HEK293 (cell line): Measurements from ENCODE around the gene RCSD1.

Experiments used
- BCL11B ChIP-seq: fragments of 450-650 bp; formaldehyde crosslinking; IDR thresholded peaks from 2 replicates; pipeline ENCODE4 v1.5.1; 2016; ENCODE audit warnings: low read depth, missing biosample characterization, missing genetic modification characterization
- GFI1B ChIP-seq: fragments of 450-650 bp; formaldehyde crosslinking; IDR thresholded peaks from 2 replicates; pipeline ENCODE4 v1.5.1; 2016; ENCODE audit warnings: missing biosample characterization, missing genetic modification characterization
- GLIS1 ChIP-seq: fragments of 450-650 bp; formaldehyde crosslinking; IDR thresholded peaks from 2 replicates; pipeline ENCODE4 v1.5.1; 2016; ENCODE audit warnings: missing biosample characterization, missing genetic modification characterization
- GLIS2 ChIP-seq: fragments of 450-650 bp; formaldehyde crosslinking; IDR thresholded peaks from 2 replicates; pipeline ENCODE4 v1.5.1; 2016; ENCODE audit warnings: missing biosample characterization, missing genetic modification characterization
- HOXA7 ChIP-seq: sonication (generic); formaldehyde crosslinking; IDR thresholded peaks from 2 replicates; pipeline ENCODE4 v1.8.1; 2022; ENCODE audit warnings: missing genetic modification reagents, borderline replicate concordance
- IKZF3 ChIP-seq: fragments of 450-650 bp; IDR thresholded peaks from 2 replicates; pipeline ENCODE4 v1.5.0; 2018; ENCODE audit warnings: missing biosample characterization, mild to moderate bottlenecking, missing genetic modification characterization, moderate library complexity
- KLF16 ChIP-seq: fragments of 450-650 bp; formaldehyde crosslinking; IDR thresholded peaks from 2 replicates; pipeline ENCODE4 v1.5.1; 2017; ENCODE audit warnings: missing biosample characterization, missing genetic modification characterization
- KLF8 ChIP-seq: fragments of 450-650 bp; formaldehyde crosslinking; IDR thresholded peaks from 2 replicates; pipeline ENCODE4 v1.5.1; 2016; ENCODE audit warnings: missing biosample characterization, missing genetic modification characterization
- KLF9 ChIP-seq: fragments of 450-650 bp; formaldehyde crosslinking; IDR thresholded peaks from 2 replicates; pipeline ENCODE4 v1.5.1; 2016; ENCODE audit warnings: missing biosample characterization, missing genetic modification characterization, low read depth
- MEIS1 ChIP-seq: sonication (generic); formaldehyde crosslinking; IDR thresholded peaks from 2 replicates; pipeline ENCODE4 v1.8.1; 2022; ENCODE audit warnings: missing genetic modification reagents, mild to moderate bottlenecking, borderline replicate concordance
- TCF7L2 ChIP-seq: IDR thresholded peaks from 2 replicates; pipeline ENCODE4 v1.6.1; 2011; ENCODE audit warnings: low read depth, mild to moderate bottlenecking, inconsistent platforms, low read length, moderate library complexity, borderline replicate concordance
- YY1 ChIP-seq: fragments of 450-650 bp; formaldehyde crosslinking; IDR thresholded peaks from 2 replicates; pipeline ENCODE4 v1.5.1; 2018; ENCODE audit warnings: missing biosample characterization, missing genetic modification characterization
- ZBTB20 ChIP-seq: fragments of 450-650 bp; formaldehyde crosslinking; IDR thresholded peaks from 2 replicates; pipeline ENCODE4 v1.5.1; 2016; ENCODE audit warnings: missing biosample characterization, missing genetic modification characterization
- ZBTB48 ChIP-seq: fragments of 450-650 bp; formaldehyde crosslinking; IDR thresholded peaks from 2 replicates; pipeline ENCODE4 v1.5.1; 2016; ENCODE audit warnings: missing biosample characterization, missing genetic modification characterization
- ZFP37 ChIP-seq: fragments of 450-650 bp; formaldehyde crosslinking; IDR thresholded peaks from 2 replicates; pipeline ENCODE4 v1.5.1; 2016; ENCODE audit warnings: missing biosample characterization, missing genetic modification characterization
- ZNF132 ChIP-seq: fragments of 450-650 bp; formaldehyde crosslinking; IDR thresholded peaks from 2 replicates; pipeline ENCODE4 v1.5.1; 2017; ENCODE audit warnings: missing biosample characterization, missing genetic modification characterization, borderline replicate concordance
- ZNF202 ChIP-seq: fragments of 450-650 bp; formaldehyde crosslinking; IDR thresholded peaks from 2 replicates; pipeline ENCODE4 v1.5.1; 2016; ENCODE audit warnings: missing biosample characterization, missing genetic modification characterization, borderline replicate concordance
- ZNF221 ChIP-seq: fragments of 450-650 bp; formaldehyde crosslinking; IDR thresholded peaks from 2 replicates; pipeline ENCODE4 v1.5.1; 2017; ENCODE audit warnings: missing biosample characterization, missing genetic modification characterization, borderline replicate concordance
- ZNF248 ChIP-seq: fragments of 450-650 bp; formaldehyde crosslinking; IDR thresholded peaks from 2 replicates; pipeline ENCODE4 v1.5.1; 2017; ENCODE audit warnings: missing biosample characterization, missing genetic modification characterization
- ZNF292 ChIP-seq: fragments of 450-650 bp; formaldehyde crosslinking; IDR thresholded peaks from 2 replicates; pipeline ENCODE4 v1.5.1; 2016; ENCODE audit warnings: low read depth, missing biosample characterization, missing genetic modification characterization, borderline replicate concordance
- ZNF324 ChIP-seq: fragments of 450-650 bp; formaldehyde crosslinking; IDR thresholded peaks from 2 replicates; pipeline ENCODE4 v1.5.1; 2016; ENCODE audit warnings: missing biosample characterization, missing genetic modification characterization
- ZNF354C ChIP-seq: fragments of 450-650 bp; formaldehyde crosslinking; IDR thresholded peaks from 2 replicates; pipeline ENCODE4 v1.5.1; 2016; ENCODE audit warnings: missing biosample characterization, missing genetic modification characterization, low read depth, borderline replicate concordance
- ZNF548 ChIP-seq: fragments of 450-650 bp; formaldehyde crosslinking; IDR thresholded peaks from 2 replicates; pipeline ENCODE4 v1.5.1; 2016; ENCODE audit warnings: missing biosample characterization, missing genetic modification characterization
- ZNF558 ChIP-seq: fragments of 450-650 bp; formaldehyde crosslinking; IDR thresholded peaks from 2 replicates; pipeline ENCODE4 v1.5.1; 2016; ENCODE audit warnings: missing biosample characterization, missing genetic modification characterization
- ZNF610 ChIP-seq: fragments of 450-650 bp; formaldehyde crosslinking; IDR thresholded peaks from 2 replicates; pipeline ENCODE4 v1.5.1; 2016; ENCODE audit warnings: missing biosample characterization, missing genetic modification characterization, borderline replicate concordance
- ZNF76 ChIP-seq: fragments of 450-650 bp; formaldehyde crosslinking; IDR thresholded peaks from 2 replicates; pipeline ENCODE4; 2016; ENCODE audit warnings: low read depth, missing biosample characterization, missing genetic modification characterization, borderline replicate concordance
- ZNF777 ChIP-seq: fragments of 450-650 bp; formaldehyde crosslinking; IDR thresholded peaks from 2 replicates; pipeline ENCODE4 v1.5.1; 2017; ENCODE audit warnings: missing biosample characterization, missing genetic modification characterization, borderline replicate concordance
- ZNF785 ChIP-seq: fragments of 450-650 bp; formaldehyde crosslinking; IDR thresholded peaks from 2 replicates; pipeline ENCODE4 v1.5.1; 2016; ENCODE audit warnings: missing biosample characterization, missing genetic modification characterization
- ZNF843 ChIP-seq: fragments of 450-650 bp; formaldehyde crosslinking; IDR thresholded peaks from 2 replicates; pipeline ENCODE4 v1.5.1; 2016; ENCODE audit warnings: missing biosample characterization, missing genetic modification characterization
- TF ChIP-seq, protein P1 (sequence below): fragments of 450-650 bp; formaldehyde crosslinking; optimal IDR thresholded peaks from 2 replicates; pipeline ENCODE3; 2016; ENCODE audit warnings: missing biosample characterization, mild to moderate bottlenecking, missing genetic modification characterization
- TF ChIP-seq, protein P2 (sequence below): fragments of 450-650 bp; formaldehyde crosslinking; IDR thresholded peaks from 2 replicates; pipeline ENCODE4 v1.5.1; 2017; ENCODE audit warnings: missing biosample characterization, missing genetic modification characterization
- TF ChIP-seq, protein P3 (sequence below): fragments of 450-650 bp; formaldehyde crosslinking; IDR thresholded peaks from 2 replicates; pipeline ENCODE4 v1.5.1; 2017; ENCODE audit warnings: missing biosample characterization, missing genetic modification characterization
- TF ChIP-seq, protein P4 (sequence below): fragments of 450-650 bp; formaldehyde crosslinking; IDR thresholded peaks from 2 replicates; pipeline ENCODE4 v1.5.1; 2016; ENCODE audit warnings: missing biosample characterization, missing genetic modification characterization
- TF ChIP-seq, protein P5 (sequence below): fragments of 450-650 bp; formaldehyde crosslinking; IDR thresholded peaks from 2 replicates; pipeline ENCODE4 v1.5.1; 2016; ENCODE audit warnings: missing biosample characterization, missing genetic modification characterization

RCSD1 gene

DNA sequence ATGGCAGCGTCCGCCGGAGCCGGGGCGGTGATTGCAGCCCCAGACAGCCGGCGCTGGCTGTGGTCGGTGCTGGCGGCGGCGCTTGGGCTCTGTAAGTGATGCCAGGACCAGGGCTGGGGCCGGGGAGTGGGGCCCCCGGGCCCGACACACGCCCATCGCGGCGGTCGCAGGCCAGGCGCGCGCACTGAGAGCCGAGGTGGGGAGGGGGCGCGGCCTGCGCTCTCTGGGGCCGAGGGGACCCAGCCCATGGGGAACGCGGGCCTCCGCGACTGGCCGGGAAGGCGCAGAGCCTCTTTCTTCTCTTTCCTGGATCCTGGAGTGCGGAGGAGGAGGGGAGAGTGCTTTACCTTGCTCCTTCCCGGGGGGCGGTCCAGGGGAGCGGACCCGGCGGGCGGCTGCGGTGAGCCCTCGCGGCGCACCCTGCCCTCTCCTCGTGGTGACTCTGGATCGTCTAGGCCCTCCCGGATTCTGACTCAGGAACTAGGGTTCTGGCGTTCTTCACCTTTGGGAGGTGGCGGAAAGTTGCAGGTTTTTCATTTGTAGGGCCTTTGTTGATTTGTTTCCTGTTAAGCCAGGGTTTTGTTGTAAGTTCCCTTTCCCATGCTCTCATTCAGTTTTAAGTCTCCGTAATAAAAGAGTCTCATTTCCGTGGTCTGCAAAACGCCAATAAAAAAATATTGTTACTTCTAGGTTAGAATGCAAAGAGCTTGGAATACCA, 92.3 kb downstream of the RCSD1 start (continued):
- TF ChIP-seq, protein P1, sequence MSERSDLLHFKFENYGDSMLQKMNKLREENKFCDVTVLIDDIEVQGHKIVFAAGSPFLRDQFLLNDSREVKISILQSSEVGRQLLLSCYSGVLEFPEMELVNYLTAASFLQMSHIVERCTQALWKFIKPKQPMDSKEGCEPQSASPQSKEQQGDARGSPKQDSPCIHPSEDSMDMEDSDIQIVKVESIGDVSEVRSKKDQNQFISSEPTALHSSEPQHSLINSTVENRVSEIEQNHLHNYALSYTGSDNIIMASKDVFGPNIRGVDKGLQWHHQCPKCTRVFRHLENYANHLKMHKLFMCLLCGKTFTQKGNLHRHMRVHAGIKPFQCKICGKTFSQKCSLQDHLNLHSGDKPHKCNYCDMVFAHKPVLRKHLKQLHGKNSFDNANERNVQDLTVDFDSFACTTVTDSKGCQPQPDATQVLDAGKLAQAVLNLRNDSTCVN (tag by site-specific recombination): peak; percentile 88
- TF ChIP-seq ZBTB20 (tag by site-specific recombination) (peak; percentile 91), HOXA7 (CRISPR knock-in tag) (no peak), ZNF292 (tag by site-specific recombination) (no peak), TCF7L2 (no peak), ZNF843 (no peak), KLF9 (peak; percentile 79; the same call in 1 of the 2 replicates), ZNF558 (no peak), IKZF3 (no peak), ZNF324 (tag by site-specific recombination) (no peak), ZNF777 (no peak), ZNF132 (tag by site-specific recombination) (no peak), KLF8 (peak; percentile 57; the same call in 1 of the 2 replicates), ZNF785 (tag by site-specific recombination) (peak; percentile 6; the same call in 1 of the 2 replicates), BCL11B (tag by site-specific recombination) (no peak), ZNF354C (tag by site-specific recombination) (no peak), KLF16 (tag by site-specific recombination) (peak; percentile 67), ZNF610 (tag by site-specific recombination) (no peak), ZNF221 (tag by site-specific recombination) (no peak), ZNF548 (tag by site-specific recombination) (no peak), ZNF248 (no peak), ZBTB48 (peak; percentile 48), MEIS1 (CRISPR knock-in tag) (no peak), GFI1B (tag by site-specific recombination) (no peak), YY1 (tag by site-specific recombination) (no peak), GLIS1 (peak; percentile 96), ZFP37 (tag by site-specific recombination) (no peak), ZNF202 (tag by site-specific recombination) (no peak), GLIS2 (tag by site-specific recombination) (peak; percentile 82), ZNF76 (tag by site-specific recombination) (no peak)
- TF ChIP-seq, protein P2, sequence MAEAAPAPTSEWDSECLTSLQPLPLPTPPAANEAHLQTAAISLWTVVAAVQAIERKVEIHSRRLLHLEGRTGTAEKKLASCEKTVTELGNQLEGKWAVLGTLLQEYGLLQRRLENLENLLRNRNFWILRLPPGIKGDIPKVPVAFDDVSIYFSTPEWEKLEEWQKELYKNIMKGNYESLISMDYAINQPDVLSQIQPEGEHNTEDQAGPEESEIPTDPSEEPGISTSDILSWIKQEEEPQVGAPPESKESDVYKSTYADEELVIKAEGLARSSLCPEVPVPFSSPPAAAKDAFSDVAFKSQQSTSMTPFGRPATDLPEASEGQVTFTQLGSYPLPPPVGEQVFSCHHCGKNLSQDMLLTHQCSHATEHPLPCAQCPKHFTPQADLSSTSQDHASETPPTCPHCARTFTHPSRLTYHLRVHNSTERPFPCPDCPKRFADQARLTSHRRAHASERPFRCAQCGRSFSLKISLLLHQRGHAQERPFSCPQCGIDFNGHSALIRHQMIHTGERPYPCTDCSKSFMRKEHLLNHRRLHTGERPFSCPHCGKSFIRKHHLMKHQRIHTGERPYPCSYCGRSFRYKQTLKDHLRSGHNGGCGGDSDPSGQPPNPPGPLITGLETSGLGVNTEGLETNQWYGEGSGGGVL (tag by site-specific recombination): peak; percentile 75
- TF ChIP-seq, protein P3, sequence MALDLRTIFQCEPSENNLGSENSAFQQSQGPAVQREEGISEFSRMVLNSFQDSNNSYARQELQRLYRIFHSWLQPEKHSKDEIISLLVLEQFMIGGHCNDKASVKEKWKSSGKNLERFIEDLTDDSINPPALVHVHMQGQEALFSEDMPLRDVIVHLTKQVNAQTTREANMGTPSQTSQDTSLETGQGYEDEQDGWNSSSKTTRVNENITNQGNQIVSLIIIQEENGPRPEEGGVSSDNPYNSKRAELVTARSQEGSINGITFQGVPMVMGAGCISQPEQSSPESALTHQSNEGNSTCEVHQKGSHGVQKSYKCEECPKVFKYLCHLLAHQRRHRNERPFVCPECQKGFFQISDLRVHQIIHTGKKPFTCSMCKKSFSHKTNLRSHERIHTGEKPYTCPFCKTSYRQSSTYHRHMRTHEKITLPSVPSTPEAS (tag by site-specific recombination): no peak
- TF ChIP-seq, protein P4, sequence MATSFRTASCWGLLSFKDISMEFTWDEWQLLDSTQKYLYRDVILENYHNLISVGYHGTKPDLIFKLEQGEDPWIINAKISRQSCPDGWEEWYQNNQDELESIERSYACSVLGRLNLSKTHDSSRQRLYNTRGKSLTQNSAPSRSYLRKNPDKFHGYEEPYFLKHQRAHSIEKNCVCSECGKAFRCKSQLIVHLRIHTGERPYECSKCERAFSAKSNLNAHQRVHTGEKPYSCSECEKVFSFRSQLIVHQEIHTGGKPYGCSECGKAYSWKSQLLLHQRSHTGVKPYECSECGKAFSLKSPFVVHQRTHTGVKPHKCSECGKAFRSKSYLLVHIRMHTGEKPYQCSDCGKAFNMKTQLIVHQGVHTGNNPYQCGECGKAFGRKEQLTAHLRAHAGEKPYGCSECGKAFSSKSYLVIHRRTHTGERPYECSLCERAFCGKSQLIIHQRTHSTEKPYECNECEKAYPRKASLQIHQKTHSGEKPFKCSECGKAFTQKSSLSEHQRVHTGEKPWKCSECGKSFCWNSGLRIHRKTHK (tag by site-specific recombination): no peak
- TF ChIP-seq, protein P5, sequence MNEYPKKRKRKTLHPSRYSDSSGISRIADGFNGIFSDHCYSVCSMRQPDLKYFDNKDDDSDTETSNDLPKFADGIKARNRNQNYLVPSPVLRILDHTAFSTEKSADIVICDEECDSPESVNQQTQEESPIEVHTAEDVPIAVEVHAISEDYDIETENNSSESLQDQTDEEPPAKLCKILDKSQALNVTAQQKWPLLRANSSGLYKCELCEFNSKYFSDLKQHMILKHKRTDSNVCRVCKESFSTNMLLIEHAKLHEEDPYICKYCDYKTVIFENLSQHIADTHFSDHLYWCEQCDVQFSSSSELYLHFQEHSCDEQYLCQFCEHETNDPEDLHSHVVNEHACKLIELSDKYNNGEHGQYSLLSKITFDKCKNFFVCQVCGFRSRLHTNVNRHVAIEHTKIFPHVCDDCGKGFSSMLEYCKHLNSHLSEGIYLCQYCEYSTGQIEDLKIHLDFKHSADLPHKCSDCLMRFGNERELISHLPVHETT: no peak
